COLO829 (cell line): ENCODE results near the gene TOGARAM2.
A peak's percentile ranks its signal among the peaks of the same experiment; 100 is the strongest.
"Not testable (repeated sequence)": the region's sequence is repeated elsewhere in the genome, so short reads cannot be mapped to it uniquely, and the experiment has no call there.

Experiments used
- DNase-seq: peaks from one replicate; pipeline ENCODE4 v3.0.0; 2012; ENCODE audit warnings: low spot score

The TOGARAM2 gene

DNA sequence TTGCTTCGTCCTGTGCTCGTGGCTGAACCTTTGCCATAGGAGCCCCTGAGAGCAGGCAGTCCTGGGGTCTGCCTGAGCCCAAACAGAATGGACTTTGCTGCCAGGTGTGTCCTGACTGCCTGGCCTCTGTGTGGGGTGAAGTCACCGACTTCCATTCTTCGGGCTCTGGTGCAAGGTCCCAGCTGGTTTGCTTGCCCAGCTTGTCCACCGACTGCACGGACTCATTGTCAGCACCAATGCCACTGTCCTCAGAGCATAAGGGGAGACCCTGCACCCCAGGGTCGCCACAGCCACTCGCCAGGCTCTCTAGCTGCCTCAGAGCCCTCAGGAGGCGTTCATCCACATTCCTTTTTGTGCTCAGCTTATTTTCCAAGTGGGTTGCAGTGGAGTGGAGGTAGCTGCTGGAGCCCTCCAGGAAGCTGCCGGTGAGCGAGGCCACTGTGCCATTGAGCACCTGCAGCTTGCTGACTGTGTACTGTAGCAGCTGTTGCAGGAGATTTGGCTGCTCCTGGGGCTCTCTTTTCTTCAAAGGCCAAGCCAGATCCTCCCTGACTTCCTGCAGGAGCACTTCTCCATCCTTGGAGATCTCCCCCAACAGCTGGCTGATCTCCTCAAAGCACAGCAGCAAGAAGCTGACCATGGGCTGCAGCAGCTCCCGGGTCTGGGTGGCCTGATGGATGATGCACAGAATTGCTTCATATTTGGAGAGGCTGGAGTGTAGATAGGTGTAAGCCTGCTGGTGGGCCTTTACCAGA, 92.0 kb downstream of the TOGARAM2 start:
- no peak for DNase-seq

DNA sequence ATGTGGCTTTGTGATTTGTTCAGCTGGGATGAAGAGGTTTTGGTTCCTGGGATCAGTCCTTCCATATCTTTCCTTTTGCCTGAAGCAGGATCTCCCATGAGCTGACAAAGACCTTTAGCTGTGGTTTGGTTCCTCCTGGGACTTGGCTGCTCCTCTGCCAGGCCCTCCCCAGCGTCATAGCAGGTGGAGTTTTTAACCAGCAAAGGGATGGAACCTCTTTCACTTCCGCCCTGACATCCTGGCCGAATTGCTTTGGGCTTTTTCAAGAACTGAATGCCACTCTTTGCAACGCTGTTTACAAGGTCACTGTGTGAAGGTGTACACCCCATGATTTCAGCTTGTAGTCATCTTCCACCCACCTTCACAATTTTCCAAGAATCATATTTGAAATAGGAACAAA, 92.8 kb downstream of the TOGARAM2 start:
- no peak for DNase-seq

DNA sequence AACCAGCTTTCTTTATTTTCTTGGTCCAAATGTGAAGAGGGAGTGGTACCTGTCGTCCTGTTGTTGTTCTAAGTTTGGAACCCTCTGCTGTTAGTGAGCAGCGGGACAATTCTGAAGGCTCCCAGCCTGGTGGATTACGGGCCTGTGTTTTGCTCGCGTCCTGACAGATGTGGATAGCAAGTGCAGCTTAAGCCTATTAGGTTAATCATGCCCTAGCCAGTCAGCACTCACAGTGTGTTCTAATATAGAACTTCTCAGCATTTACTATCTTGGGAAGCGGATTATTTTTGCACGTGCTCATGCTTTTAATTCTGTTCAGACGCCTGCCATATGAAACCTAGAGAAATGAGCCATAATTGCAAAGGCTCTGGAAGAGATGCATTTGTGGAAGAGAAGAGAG, 93.3 kb downstream of the TOGARAM2 start, which contains the start of gene PCARE:
Gene PCARE (minus strand): TSS at position 113 of the 400 bp plus-strand sequence. CDS start 262 bp downstream, outside the sequence.
- DNase-seq: no peak

DNA sequence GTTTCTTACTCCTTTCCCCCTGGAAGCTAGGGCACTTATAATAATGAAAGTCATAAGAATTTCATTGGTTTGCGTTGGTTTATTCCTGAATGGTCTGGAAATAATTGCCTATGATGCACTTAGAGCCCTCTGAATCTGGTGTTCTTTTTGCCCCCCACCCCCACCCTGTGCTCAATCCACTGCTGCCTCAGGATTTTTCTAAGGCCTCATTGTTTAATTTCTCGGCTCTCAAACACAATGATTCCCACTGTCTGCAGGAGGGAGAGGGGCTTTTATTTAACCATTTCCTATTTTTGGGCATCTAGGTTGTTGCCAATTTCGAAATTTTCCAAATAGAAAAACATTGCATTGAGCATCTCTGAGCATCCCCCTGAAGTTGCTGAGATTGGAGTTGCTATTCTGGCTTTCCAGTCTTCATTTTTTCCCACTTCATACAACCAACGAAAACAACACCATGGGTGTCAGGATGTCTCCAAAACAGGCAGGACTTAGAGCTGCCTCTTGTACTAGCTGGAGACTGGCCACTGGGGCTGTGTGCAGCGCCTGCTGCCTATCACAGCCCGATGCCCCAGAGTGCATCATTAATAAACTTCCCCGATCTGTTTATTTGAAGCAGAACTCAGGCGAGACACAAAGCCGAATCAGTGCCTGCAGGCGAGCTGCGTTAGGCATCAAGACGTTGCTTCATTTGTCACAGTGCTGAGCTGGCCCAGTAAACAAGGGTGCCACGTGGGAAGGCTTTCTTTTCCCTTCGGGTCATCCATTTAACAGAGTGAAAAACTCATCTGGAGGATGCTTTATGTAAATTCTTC, 95.0 kb downstream of the TOGARAM2 start:
- peak; percentile 61 for DNase-seq

DNA sequence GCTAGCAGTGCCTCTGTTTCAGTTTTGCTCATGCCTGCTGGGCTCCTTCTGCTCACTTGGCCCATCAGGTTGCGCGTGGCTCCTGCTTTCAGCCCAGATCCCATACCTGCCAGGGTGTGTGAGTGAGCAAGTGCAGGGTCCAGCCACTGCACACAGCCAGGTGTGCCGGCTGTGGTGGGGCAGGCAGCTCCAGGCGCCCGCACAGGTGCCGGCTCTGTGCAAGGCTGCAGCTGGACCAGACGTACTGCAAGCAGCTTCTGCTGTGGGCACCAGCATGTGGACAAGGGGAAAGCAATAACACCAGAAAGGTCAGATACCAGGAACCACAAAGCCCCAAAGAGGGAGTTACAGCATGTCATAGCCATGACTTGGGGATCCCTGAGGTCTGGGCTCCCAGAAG, 98.8 kb downstream of the TOGARAM2 start:
- DNase-seq: no peak

DNA sequence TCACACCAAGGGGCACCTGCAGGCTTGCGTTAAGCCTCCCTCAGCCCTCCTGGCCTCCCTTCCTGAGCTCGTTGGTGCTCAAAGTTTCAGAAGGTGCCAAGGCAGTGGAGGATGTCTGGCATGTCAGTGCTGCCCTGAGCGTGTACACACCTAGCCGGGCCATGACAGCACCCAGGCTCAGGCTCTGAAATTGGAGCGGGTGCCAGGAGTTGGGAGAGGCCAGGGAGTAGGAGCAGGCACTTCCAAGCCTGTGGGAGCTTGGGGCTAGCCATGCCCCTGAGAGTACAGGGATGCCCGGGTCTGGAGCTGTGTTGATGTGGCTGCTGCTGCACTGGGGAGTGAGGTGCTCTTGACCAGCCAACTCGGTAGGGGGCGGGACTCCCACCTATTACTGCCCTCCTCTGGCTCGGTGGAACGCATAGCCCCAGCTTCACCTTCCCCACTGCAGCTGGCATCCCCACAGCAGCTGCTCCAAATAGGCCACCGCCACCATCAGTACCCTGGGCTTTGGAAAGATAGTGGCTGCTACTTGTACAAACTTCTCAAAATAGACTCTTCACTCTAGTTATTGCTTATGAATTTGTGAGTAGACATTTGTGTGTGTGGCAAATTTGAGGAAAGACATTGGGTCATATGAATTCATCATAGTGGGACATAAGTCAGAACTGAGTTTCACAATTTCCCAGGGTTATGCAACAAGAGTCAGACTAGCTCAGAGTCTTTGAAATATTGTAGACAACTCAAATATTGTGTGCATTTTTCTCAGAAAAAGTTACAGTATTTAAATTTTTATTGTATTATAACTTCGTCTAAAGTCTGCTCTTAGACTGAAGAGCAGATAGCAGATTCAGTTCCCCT, 100.0 kb downstream of the TOGARAM2 start:
- DNase-seq: no peak

DNA sequence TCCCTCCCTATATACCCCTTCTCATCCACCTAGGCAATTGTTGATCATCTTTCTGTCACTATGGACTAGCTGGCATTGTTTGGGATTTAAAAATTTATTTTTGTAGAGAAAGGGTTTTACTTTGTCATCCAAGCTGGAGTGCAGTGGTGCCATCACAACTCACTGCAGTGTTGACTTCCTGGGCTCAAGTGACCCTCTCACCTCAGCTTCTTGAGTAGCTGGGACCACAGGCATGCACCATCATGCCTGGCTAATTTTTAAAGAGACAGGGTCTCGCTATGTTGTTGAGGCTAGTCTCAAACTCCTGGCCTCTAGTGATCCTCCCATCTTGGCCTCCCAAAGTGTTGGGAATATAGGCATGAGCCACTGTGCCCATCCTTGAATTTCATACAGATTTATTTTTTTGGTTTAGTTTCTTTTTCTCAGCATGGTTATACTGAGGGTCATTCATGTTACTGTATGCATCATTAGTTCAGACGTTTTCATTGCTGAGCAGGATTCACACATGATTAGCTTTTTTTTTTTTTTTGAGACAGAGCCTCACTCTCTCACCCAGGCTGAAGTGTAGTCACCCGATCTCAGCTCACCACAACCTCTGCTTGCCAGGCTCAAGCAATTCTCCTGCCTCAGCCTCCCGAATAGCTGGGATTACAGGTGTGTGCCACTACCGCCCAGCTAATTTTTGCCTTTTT, 101.9 kb downstream of the TOGARAM2 start:
- DNase-seq: no peak

DNA sequence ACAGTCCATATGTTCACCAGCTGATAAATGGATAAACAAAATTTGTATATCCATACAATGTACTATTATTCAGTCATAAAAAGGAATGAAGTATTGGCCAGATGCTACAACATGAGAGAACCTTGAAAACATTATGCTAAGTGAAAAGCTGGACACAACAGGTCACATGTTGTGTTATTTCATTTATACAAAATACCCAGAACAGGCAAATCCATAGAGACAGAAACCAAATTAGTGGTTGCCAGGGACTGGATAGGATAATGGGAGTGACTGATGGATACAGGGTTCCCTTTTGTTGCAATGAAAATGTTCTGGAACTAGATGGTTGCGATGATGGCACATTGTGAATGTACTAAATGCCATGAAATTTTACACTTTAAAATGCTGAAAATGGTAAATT, 103.5 kb downstream of the TOGARAM2 start:
- DNase-seq: no peak

DNA sequence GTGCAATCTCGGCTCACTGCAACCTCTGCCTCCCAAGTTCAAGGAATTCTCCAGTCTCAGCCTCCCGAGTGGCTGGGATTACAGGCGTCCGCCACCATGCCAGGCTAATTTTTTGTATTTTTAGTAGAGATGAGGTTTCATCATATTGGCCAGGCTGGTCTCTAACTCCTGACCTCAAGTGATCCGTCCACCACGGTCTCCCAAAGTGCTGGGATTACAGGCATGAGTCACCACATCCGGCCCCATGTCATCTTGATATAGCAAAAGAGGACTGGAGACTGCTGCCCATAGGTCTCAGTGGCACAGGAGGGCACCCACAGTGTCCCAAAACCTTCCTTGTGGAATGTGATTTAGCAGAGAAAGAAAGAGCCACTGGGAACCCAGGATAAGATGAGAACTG, 109.2 kb downstream of the TOGARAM2 start:
- DNase-seq: not testable (repeated sequence)

DNA sequence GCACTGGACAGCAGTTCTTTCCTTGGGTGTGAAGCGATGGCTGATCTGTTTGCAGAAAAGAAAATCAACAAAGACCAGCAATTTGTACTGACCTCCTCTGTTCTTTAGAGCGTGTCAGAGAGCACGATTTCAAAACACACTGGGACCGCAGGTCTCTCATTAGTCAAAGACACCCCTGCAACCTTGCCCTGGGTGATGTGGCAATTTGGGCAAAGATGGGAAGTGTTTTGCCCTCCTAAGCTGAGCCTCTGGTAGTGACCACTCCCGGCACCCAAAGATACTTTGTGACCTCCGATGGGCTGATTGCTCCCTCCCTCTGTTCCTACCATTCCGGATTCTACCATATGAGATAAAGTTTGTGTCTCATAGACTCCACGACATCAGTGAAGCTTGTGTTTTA, 115.9 kb downstream of the TOGARAM2 start:
- DNase-seq: no peak

DNA sequence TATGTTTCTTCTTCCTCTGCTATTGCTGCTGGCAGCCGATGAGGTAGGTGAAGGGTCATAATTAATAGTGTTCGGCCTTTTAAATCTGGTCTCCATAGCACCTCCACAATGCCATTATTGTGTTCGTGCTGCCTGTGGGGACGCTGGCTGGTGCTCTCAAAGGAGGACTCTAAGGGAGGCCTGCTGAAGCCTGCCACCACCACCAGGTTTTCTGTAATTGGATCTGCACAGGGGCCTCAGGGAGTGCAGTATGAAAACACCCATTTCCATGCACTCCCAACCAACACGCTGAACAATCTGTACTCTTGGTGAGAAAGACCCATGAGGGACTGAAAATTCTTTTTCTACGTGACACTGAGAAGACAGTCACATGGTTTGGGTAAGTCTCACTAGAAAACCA, 116.5 kb downstream of the TOGARAM2 start:
- peak; percentile 39 for DNase-seq

DNA sequence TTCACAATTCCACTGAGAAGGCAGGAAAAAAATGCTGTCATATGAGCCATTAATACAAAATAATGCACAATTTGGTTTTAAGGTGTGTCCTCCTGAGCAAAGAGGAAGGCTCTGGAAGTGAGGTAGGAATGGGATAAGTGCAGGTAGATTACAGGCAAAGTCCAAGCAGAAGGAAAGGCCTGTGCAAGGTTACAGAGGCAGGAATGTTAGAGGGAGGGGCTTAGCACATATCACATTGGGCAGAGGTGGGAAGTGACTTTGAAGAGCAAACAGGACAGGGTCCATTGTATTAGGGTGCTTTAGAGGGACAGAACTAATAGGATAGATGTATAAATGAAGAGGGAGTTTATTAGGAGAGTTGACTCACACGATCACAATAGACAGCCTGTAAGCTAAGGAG, 119.5 kb downstream of the TOGARAM2 start:
- no peak for DNase-seq
